HuH-7 (cell line): Measurements from ENCODE around the gene TRAPPC10.

ENCODE experiments used
- DNase-seq: peaks from one replicate; pipeline ENCODE4 v3.0.0; 2011; ENCODE audit warnings: low spot score

Gene TRAPPC10

GRCh38 chr21:44039828-44040227, 27.7 kb downstream of the TRAPPC10 start:
- no peak for DNase-seq

GRCh38 chr21:44043613-44044012, 31.5 kb downstream of the TRAPPC10 start:
- DNase-seq, result no peak

- no peak for DNase-seq
These were observed 34.6 kb downstream of the TRAPPC10 start for GRCh38 chr21:44046734-44047133.

- DNase-seq, result no peak
These were observed 36.0 kb downstream of the TRAPPC10 start for GRCh38 chr21:44047996-44048560.

- DNase-seq, result no peak
These were observed 37.1 kb downstream of the TRAPPC10 start for GRCh38 chr21:44049182-44049581.

GRCh38 chr21:44049606-44050005, 37.5 kb downstream of the TRAPPC10 start:
- no peak for DNase-seq

- DNase-seq, result no peak
These were observed 38.2 kb downstream of the TRAPPC10 start for GRCh38 chr21:44050276-44050675.

GRCh38 chr21:44051462-44051941, 39.4 kb downstream of the TRAPPC10 start:
- no peak for DNase-seq

- DNase-seq, result no peak
These were observed 40.1 kb downstream of the TRAPPC10 start for GRCh38 chr21:44052071-44052829.

GRCh38 chr21:44052830-44053226, 40.7 kb downstream of the TRAPPC10 start:
- no peak for DNase-seq

- DNase-seq, result no peak
These were observed 41.5 kb downstream of the TRAPPC10 start for GRCh38 chr21:44053567-44053966.

GRCh38 chr21:44054710-44055109, 42.6 kb downstream of the TRAPPC10 start:
- DNase-seq, result no peak

GRCh38 chr21:44057055-44057454, 44.9 kb downstream of the TRAPPC10 start:
- DNase-seq, result no peak

- no peak for DNase-seq
These were observed 46.0 kb downstream of the TRAPPC10 start for GRCh38 chr21:44057960-44058651.

GRCh38 chr21:44058652-44058964, 46.5 kb downstream of the TRAPPC10 start:
- DNase-seq, result no peak

GRCh38 chr21:44058981-44059380, 46.9 kb downstream of the TRAPPC10 start:
- no peak for DNase-seq

- no peak for DNase-seq
These were observed 47.6 kb downstream of the TRAPPC10 start for GRCh38 chr21:44059710-44060109.

- no peak for DNase-seq
These were observed 50.3 kb downstream of the TRAPPC10 start for GRCh38 chr21:44062380-44062779.

- DNase-seq, result no peak
These were observed 51.2 kb downstream of the TRAPPC10 start for GRCh38 chr21:44063151-44063912.

GRCh38 chr21:44064852-44065403, 52.8 kb downstream of the TRAPPC10 start:
- DNase-seq, result no peak

- no peak for DNase-seq
These were observed 53.3 kb downstream of the TRAPPC10 start for GRCh38 chr21:44065428-44065827.

- no peak for DNase-seq
These were observed 54.0 kb downstream of the TRAPPC10 start for GRCh38 chr21:44066116-44066515.
